ENCODE measurements around the gene PTPRO. TPM values are rescaled to one million over a fixed set of nuclear protein-coding genes. Genes with fewer than 3 reads are reported as not detected.
"Not testable (repeated sequence)": the region's sequence is repeated elsewhere in the genome, so short reads cannot be mapped to it uniquely, and the experiment has no call there.

Gene PTPRO
- total RNA-seq, 2 experiments from 2014 or later = 0.47 to 0.63 TPM

GRCh38 chr12:15605881-15606590, 283.7 kb downstream of the PTPRO start:
- no peak overlapping the region for H3K4me3 Mint-ChIP-seq
- H3K27ac Mint-ChIP-seq = no peak overlapping the region
- H3K9me3 Mint-ChIP-seq = no peaks in the 10 kb centered on the region
- no peaks in the 10 kb centered on the region for H3K36me3 Mint-ChIP-seq (ENCODE audit: low read depth)
- no peaks in the 10 kb centered on the region for H3K4me1 Mint-ChIP-seq (ENCODE audit: low read depth)
- DNase-seq = no peak
- ATAC-seq = no peak
- intact Hi-C loops (cut with micrococcal nuclease) = no loop called here
- ChIA-PET CTCF (interaction anchor here (1.3 kb wide), 1 partner anchor 21 kb away, joined by 3 read pairs; no protein-coding TSS in a partner anchor), POLR2A (no interaction called here)
- H3K27me3 Mint-ChIP-seq = no peaks in the 10 kb centered on the region
- TF ChIP-seq, protein P1, sequence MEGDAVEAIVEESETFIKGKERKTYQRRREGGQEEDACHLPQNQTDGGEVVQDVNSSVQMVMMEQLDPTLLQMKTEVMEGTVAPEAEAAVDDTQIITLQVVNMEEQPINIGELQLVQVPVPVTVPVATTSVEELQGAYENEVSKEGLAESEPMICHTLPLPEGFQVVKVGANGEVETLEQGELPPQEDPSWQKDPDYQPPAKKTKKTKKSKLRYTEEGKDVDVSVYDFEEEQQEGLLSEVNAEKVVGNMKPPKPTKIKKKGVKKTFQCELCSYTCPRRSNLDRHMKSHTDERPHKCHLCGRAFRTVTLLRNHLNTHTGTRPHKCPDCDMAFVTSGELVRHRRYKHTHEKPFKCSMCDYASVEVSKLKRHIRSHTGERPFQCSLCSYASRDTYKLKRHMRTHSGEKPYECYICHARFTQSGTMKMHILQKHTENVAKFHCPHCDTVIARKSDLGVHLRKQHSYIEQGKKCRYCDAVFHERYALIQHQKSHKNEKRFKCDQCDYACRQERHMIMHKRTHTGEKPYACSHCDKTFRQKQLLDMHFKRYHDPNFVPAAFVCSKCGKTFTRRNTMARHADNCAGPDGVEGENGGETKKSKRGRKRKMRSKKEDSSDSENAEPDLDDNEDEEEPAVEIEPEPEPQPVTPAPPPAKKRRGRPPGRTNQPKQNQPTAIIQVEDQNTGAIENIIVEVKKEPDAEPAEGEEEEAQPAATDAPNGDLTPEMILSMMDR (IDR thresholded peaks at IDR 0.05) = no peak

DNA sequence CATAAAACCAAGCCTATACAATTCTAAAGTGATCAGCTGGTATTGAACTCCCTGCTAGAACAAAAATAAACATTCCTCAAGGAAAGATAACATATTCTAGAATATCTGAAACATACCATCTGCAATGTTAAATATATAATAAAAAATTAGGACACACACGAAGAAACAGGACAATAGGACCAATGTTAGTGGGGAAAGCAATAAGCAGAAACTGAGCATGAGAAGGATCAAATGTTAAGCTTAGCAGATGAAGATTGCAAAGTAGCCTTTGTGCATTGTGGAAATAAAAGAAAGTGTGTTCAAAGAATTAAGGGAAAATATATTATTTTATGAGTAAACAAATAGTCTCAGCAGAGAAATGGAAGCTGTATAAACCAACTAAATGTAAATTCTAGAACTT, 286.1 kb downstream of the PTPRO start:
- intact Hi-C loops (cut with micrococcal nuclease) = no loop called here
- H3K27ac Mint-ChIP-seq = no peak overlapping the region
- no peaks in the 10 kb centered on the region for H3K27me3 Mint-ChIP-seq
- H3K4me3 Mint-ChIP-seq = no peak overlapping the region
- no peaks in the 10 kb centered on the region for H3K4me1 Mint-ChIP-seq (ENCODE audit: low read depth)
- ATAC-seq (no peak), DNase-seq (no peak)
- CTCF ChIA-PET = interaction anchor here (0.6 to 1.0 kb wide), 2 partner anchors 18 to 122 kb away, joined by 3 read pairs; no protein-coding TSS in a partner anchor
- TF ChIP-seq, protein P1 (IDR thresholded peaks at IDR 0.05) = no peak
- H3K36me3 Mint-ChIP-seq (ENCODE audit: low read depth) = no peaks in the 10 kb centered on the region
- POLR2A ChIA-PET = interaction anchor here (0.5 kb wide), 1 partner anchor 25 kb away, joined by 3 read pairs; no protein-coding TSS in a partner anchor
- no peaks in the 10 kb centered on the region for H3K9me3 Mint-ChIP-seq

DNA sequence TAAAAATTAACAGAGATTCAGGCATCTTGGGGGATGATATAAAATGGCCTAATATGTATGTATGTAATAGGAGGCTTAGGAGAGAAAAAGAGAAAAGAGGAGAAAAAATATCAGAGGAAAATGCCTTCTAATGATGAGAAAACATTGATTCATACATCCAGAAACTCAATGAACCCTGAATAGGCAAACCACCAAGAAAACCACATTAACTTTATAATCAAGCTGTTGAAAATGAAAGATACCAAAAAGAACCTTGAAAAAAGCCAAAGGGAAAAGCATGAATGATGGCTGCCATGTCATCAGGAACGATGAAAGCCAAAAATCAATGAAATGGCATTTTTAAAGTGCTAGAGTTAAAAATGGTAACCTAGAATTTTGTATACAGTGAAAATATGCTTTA, 286.6 kb downstream of the PTPRO start:
- H3K4me1 Mint-ChIP-seq (ENCODE audit: low read depth) = no peaks in the 10 kb centered on the region
- H3K36me3 Mint-ChIP-seq (ENCODE audit: low read depth) = no peaks in the 10 kb centered on the region
- ChIA-PET CTCF (interaction anchor here (0.6 to 1.0 kb wide), 2 partner anchors 18 to 121 kb away, joined by 3 read pairs; no protein-coding TSS in a partner anchor), POLR2A (no interaction called here)
- intact Hi-C loops (cut with micrococcal nuclease) = no loop called here
- TF ChIP-seq, protein P1 (IDR thresholded peaks at IDR 0.05) = no peak
- DNase-seq (no peak), ATAC-seq (no peak)
- no peaks in the 10 kb centered on the region for H3K27me3 Mint-ChIP-seq
- no peak overlapping the region for H3K27ac Mint-ChIP-seq
- no peak overlapping the region for H3K4me3 Mint-ChIP-seq
- no peaks in the 10 kb centered on the region for H3K9me3 Mint-ChIP-seq

- POLR2A ChIA-PET = no interaction called here
- intact Hi-C loops (cut with micrococcal nuclease) = no loop called here
- H3K4me1 Mint-ChIP-seq (ENCODE audit: low read depth) = no peaks in the 10 kb centered on the region
- TF ChIP-seq, protein P1 (IDR thresholded peaks at IDR 0.05) = no peak
- CTCF ChIA-PET = no interaction called here
- peaks cover 4% of the 10 kb centered on the region for H3K27me3 Mint-ChIP-seq
- no peak for ATAC-seq
- no peaks in the 10 kb centered on the region for H3K36me3 Mint-ChIP-seq (ENCODE audit: low read depth)
- no peak overlapping the region for H3K4me3 Mint-ChIP-seq
- peaks cover 6% of the 10 kb centered on the region for H3K9me3 Mint-ChIP-seq
- H3K27ac Mint-ChIP-seq = no peak overlapping the region
- DNase-seq = no peak
These were observed 291.7 kb downstream of the PTPRO start for GRCh38 chr12:15613981-15614380.

GRCh38 chr12:15616495-15616894, 294.2 kb downstream of the PTPRO start:
- H3K27me3 Mint-ChIP-seq, POLR2A ChIA-PET: not testable (repeated sequence)

More at GRCh38 chr12:15616495-15616894, 294.2 kb downstream of the PTPRO start:
- CTCF ChIA-PET = interaction anchor here (1.5 kb wide), 1 partner anchor 26 kb away, joined by 3 read pairs; no protein-coding TSS in a partner anchor
- H3K36me3 Mint-ChIP-seq (ENCODE audit: low read depth); intact Hi-C loops (cut with micrococcal nuclease); H3K27ac Mint-ChIP-seq; ATAC-seq; H3K4me1 Mint-ChIP-seq (ENCODE audit: low read depth); H3K4me3 Mint-ChIP-seq; DNase-seq; H3K9me3 Mint-ChIP-seq: not testable (repeated sequence)

Measured in activated CD8-positive, alpha-beta T cell treated with anti-CD3 and anti-CD28 coated beads for 36 hours (primary cell).